Mucosa of descending colon (tissue), 3 donors: ENCODE measurements around the gene TCP11L2. TPM values are rescaled to one million over a fixed set of nuclear protein-coding genes. Genes with fewer than 3 reads are reported as not detected.
A peak's percentile ranks its signal among the peaks of the same experiment; 100 is the strongest.

Experiments
- ATAC-seq: fragments of 200-7000 bp; cut with Tn5 transposase; one replicate; pipeline ENCODE4 v1.9.1; 2020; ENCODE audit warnings: mild to moderate bottlenecking, moderate library complexity
- DNase-seq, 3 donors: peaks; one replicate each; pipeline ENCODE4 v3.0.0-alpha.2; 2020
- H3K36me3 ChIP-seq: fragments of 200-600 bp; one replicate; pipeline ENCODE4 v1.8.0; 2021; ENCODE audit warnings: low read depth, mild to moderate bottlenecking
- H3K4me1 ChIP-seq: fragments of 200-600 bp; one replicate; pipeline ENCODE4 v1.8.0; 2021; ENCODE audit warnings: low read depth, mild to moderate bottlenecking
- H3K4me3 ChIP-seq: fragments of 200-600 bp; one replicate; pipeline ENCODE4 v1.8.0; 2021; ENCODE audit warnings: mild to moderate bottlenecking
- H3K9me3 ChIP-seq: fragments of 200-600 bp; one replicate; pipeline ENCODE4 v1.8.0; 2021; ENCODE audit warnings: mild to moderate bottlenecking
- CTCF ChIP-seq: fragments of 200-600 bp; IDR thresholded peaks from one replicate; pipeline ENCODE4 v1.8.0; 2022; ENCODE audit warnings: antibody characterized with exemption, mild to moderate bottlenecking
- intact Hi-C, 2 donors: fragments of 100-400 bp; cut with DNase I in 1 of 2; cut with micrococcal nuclease in 1 of 2; formaldehyde crosslinking; loops; one replicate each; pipeline versions ENCODE4 v1.11.0 to v1.11.1; 2022; cut with DNase I, micrococcal nuclease
- total RNA-seq, 3 donors: library from RNA; stranded (reverse); fragmentation: NEBNext Ultra II Directional in 2 of 3; extraction: Animal tissue kit (Norgen Biotek cat#: 25700) in 2 of 3; gene quantifications; one replicate each; pipeline versions ENCODE4 v1.2.1 to v1.2.4, GENCODE V29; 2021 to 2023
- donor health status: DM: no; HTN: no; CAD: no; lungs with moderate emphysema.
- donor health status: DM: no; HTN: no; CAD: no.
- donor health status: DM: no; HTN: yes; CAD: no.

The TCP11L2 gene
- total RNA-seq, 3 donors from 2014 or later = 32.1 to 54.5 (median 44.8) TPM

DNA sequence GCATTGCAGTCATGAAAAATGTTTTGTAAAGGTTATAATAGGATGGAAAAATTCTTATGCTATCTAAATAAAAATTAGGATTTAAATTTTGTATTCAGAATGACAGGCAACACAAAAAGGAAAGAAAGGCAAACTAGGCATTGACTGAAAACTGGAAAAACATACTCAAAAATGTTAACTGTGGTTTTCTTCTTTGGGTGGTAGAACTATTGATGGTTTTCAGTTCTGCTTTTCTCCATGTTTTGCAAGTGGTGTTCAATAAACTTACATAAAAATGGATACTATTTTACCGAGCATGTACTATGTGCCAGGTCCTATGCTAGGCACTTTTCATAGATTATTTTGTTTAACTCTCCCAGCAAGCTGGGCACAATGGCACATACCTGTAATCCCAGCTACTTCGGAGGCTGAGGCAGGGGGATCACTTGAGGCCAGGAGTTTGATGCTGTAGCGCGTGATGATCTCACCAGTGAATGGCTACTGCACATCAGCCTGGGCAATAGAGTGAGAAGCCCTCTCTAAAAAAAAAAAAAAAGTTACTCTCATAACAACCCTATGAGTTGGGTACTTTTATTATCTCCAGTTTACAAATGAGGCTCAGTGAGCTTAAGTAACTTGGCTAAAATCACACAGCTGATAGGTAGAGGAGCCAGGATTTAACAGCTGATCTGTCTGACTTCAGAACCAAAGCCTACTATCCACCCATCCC is 26.3 kb upstream of the TCP11L2 start:
- Histone ChIP-seq H3K4me3 (no peak overlapping the region), H3K9me3 (no peaks in the 10 kb centered on the region), H3K4me1 (peaks cover 15% of the 10 kb centered on the region), H3K36me3 (no peaks in the 10 kb centered on the region)
- DNase-seq (no peak), ATAC-seq (no peak)
- intact Hi-C loops = loop anchor here in 1 of 2 donors (10.0 kb wide), 1 partner anchor 51 kb away; no protein-coding TSS in a partner anchor
- no peak for TF ChIP-seq CTCF

DNA sequence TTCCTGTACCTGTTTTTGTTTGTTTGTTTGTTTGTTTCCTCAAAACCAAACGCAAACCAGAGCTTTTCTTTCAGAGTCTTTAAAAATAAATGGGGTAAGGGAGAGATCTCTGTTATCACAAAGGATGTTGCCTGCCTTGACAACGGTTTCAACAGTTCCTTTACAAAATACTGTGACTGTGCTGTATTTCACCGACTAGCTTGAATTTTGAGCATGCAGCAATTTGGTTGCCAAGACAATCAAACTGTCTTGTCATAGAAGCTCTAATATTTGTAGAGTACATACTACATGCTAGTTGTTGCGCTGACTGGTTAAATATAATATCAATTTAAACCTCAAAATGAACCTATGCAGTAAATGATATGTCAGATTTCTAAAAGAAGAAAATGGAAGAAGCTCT is 22.4 kb upstream of the TCP11L2 start:
- intact Hi-C loops = no loop called here
- no peaks in the 10 kb centered on the region for H3K9me3 ChIP-seq
- no peak for TF ChIP-seq CTCF
- DNase-seq (no peak), ATAC-seq (no peak)
- no peaks in the 10 kb centered on the region for H3K36me3 ChIP-seq
- H3K4me1 ChIP-seq = peaks cover 10% of the 10 kb centered on the region
- H3K4me3 ChIP-seq = no peak overlapping the region

DNA sequence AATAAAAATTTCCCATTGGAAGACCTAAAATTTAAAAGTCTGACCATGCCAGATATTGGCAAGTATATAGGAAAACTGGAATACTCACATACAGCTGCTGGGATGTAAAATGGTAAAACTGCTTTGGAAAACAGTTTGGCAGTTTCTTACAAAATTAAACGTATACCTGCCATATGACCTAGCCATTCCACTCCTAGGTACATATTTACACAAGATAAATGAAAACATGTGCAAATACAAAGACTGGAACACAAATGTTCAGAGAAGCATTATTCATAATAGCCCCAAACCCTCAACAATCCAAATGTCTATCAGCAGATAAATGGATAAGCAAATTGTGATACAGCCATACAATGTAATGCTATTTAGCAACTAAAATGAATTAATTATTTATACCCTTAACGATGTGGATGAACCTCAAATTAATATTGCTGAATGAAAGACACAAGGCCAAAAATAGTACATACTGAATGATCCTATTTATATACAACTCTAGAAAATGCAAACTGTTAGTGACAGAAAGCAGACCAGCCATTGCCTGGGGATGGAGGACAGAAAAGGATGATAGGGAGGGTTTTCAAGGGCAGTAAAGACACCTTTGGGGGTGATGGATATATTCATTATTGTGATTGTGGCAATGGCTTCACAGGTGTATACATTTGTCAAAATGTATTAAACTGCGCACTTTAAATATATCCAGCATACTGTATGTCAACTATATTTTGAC is 21.3 kb upstream of the TCP11L2 start:
- intact Hi-C loops = no loop called here
- ATAC-seq (peak; percentile 61), DNase-seq (no peak)
- Histone ChIP-seq H3K4me3 (no peak overlapping the region), H3K9me3 (no peaks in the 10 kb centered on the region), H3K4me1 (no peaks in the 10 kb centered on the region), H3K36me3 (no peaks in the 10 kb centered on the region)
- TF ChIP-seq CTCF = no peak

DNA sequence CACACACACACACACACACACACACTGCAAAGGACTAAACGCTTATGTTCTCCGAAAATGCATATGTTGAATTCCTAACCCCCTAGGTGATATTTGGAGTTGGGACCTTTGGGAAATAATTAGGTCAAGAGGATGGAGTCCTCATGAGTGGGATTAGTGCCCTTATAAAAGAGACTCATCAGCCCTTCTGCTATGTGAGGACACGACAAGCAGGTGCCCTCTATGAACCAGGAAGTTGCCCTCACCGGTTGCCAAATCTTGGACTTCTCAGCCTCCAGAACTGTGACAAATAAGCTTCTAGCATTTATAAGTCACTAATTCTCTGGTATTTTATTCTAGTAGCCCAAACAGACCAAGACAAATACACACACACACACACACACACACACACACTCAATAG is 20.7 kb upstream of the TCP11L2 start:
- H3K4me1 ChIP-seq = no peaks in the 10 kb centered on the region
- no peaks in the 10 kb centered on the region for H3K9me3 ChIP-seq
- no peaks in the 10 kb centered on the region for H3K36me3 ChIP-seq
- ATAC-seq (peak; percentile 45), DNase-seq (no peak)
- intact Hi-C loops = loop anchor here in 1 of 2 donors (2.0 kb wide), 1 partner anchor 55 kb away; no protein-coding TSS in a partner anchor
- no peak for TF ChIP-seq CTCF
- H3K4me3 ChIP-seq = no peak overlapping the region

DNA sequence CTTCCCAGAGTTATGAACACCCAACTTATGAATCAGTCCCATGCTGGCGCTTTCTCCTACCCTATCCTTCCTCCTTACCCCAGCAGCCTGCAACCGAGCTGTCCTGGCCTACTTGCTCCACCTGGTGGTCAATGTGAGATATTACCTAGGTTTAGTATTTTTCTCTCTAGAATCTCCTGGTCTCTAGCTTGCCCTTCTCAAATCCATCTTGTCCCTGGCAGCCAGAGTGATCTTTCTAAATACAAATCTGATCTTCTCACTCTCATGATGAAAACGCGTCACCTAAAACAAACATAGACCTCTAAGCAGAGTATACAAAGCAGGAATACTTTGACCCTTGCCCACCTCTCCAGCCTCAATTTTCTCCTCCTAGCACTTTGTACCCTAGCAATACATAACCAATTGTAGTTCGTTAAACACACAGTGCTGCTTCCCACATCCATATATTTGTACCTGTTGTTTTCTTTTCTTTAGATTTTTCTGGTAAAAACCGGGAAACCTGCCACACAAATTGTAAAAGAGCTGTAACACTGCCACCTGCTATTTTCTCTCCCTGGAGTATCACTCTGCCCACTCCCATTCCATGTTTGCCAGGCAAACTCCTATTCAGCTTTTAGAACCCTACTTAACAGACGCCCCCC is 20.0 kb upstream of the TCP11L2 start:
- no peaks in the 10 kb centered on the region for H3K36me3 ChIP-seq
- TF ChIP-seq CTCF = no peak
- intact Hi-C loops = loop anchor here in 1 of 2 donors (2.0 kb wide), 1 partner anchor 56 kb away; no protein-coding TSS in a partner anchor
- no peaks in the 10 kb centered on the region for H3K9me3 ChIP-seq
- DNase-seq (peak in 2 of 3 donors; percentile 55 to 61), ATAC-seq (peak; percentile 92)
- H3K4me3 ChIP-seq = no peak overlapping the region
- H3K4me1 ChIP-seq = no peaks in the 10 kb centered on the region
